A673 (cell line): Measurements from ENCODE around the gene TMEM179. TPM values are rescaled to one million over a fixed set of nuclear protein-coding genes. Genes with fewer than 3 reads are reported as not detected.

Experiments used
- BruUV-seq: library from RNA; stranded (reverse); fragments of 400-500 nt; replicated peaks from 2 replicates; lab custom pipeline; 2021; lab: Mats Ljungman, UMichigan
- CTCF ChIA-PET: fragments of 300-600 bp; sonication (Branson Sonifier 250); formaldehyde crosslinking; loops from one replicate; lab custom pipeline; 2022; ENCODE audit warnings: antibody characterized with exemption; lab: Charles Lee
- POLR2A ChIA-PET: fragments of 300-600 bp; sonication (Branson Sonifier 250); formaldehyde crosslinking; loops from one replicate; lab custom pipeline; 2022; ENCODE audit warnings: antibody characterized with exemption; ENCODE audit not compliant: low non-redundant PET; lab: Charles Lee
- DNase-seq: peaks from one replicate; pipeline ENCODE4 v3.0.0-alpha.2; 2015; ENCODE audit warnings: low spot score
- H3K27ac ChIP-seq: fragments of 200-600 bp; sonication (generic); 2 replicates; pipeline ENCODE4 v1.5.1; 2016; ENCODE audit warnings: mixed run types, low read depth, mild to moderate bottlenecking, mixed read lengths, antibody characterized with exemption, low read length; ENCODE audit not compliant: poor library complexity, severe bottlenecking
- H3K27me3 ChIP-seq: fragments of 200-600 bp; sonication (generic); replicated peaks from 2 replicates; pipeline ENCODE4 v1.6.1; 2017; ENCODE audit warnings: mixed run types, low read depth, mild to moderate bottlenecking, mixed read lengths, antibody characterized with exemption, low read length; ENCODE audit not compliant: insufficient read depth, poor library complexity
- H3K36me3 ChIP-seq: fragments of 200-600 bp; sonication (generic); 2 replicates; pipeline ENCODE4 v1.6.1; 2016; ENCODE audit warnings: mixed run types, mild to moderate bottlenecking, mixed read lengths, antibody characterized with exemption, low read length; ENCODE audit not compliant: insufficient read depth, poor library complexity, severe bottlenecking
- H3K4me1 ChIP-seq: fragments of 200-600 bp; sonication (generic); 2 replicates; pipeline ENCODE4 v1.6.1; 2017; ENCODE audit warnings: mixed run types, mild to moderate bottlenecking, mixed read lengths, antibody characterized with exemption, low read length; ENCODE audit not compliant: insufficient read depth, poor library complexity, severe bottlenecking
- H3K4me3 ChIP-seq: fragments of 200-600 bp; sonication (generic); 2 replicates; pipeline ENCODE4 v1.5.1; 2016; ENCODE audit warnings: low read depth, mixed run types, mild to moderate bottlenecking, mixed read lengths, low read length; ENCODE audit not compliant: poor library complexity, severe bottlenecking
- H3K9me3 ChIP-seq: fragments of 200-600 bp; sonication (generic); 2 replicates; pipeline ENCODE4 v1.6.1; 2016; ENCODE audit warnings: mixed run types, low read depth, mild to moderate bottlenecking, mixed read lengths, antibody characterized with exemption, low read length; ENCODE audit not compliant: poor library complexity, severe bottlenecking
- CTCF ChIP-seq: fragments of 300-800, 200-600 bp; sonication (generic); conservative IDR thresholded peaks from 2 replicates; pipeline ENCODE4 v1.5.1; 2017; ENCODE audit warnings: low read depth, mild to moderate bottlenecking, antibody characterized with exemption, low read length, moderate library complexity, mixed read lengths
- EZH2 ChIP-seq: fragments of 200-600 bp; sonication (generic); IDR thresholded peaks from 2 replicates; pipeline ENCODE4 v1.6.1; 2017; ENCODE audit warnings: borderline replicate concordance, low read depth, mild to moderate bottlenecking, mixed read lengths, antibody characterized with exemption, low read length; ENCODE audit not compliant: poor library complexity, severe bottlenecking
- intact Hi-C: fragments of 100-400 bp; cut with micrococcal nuclease; formaldehyde crosslinking; loops from one replicate; pipeline ENCODE4 v1.10.0; 2022; ENCODE audit not compliant: unreplicated experiment
- total RNA-seq: library from RNA; stranded (reverse); gene quantifications from 2 replicates; pipeline ENCODE4 v1.2.3, GENCODE V29; 2021

TMEM179 gene
- total RNA-seq, 1 experiment from 2014 or later: 0.58 TPM

- CTCF ChIA-PET: interaction anchor here (0.6 kb wide), 1 partner anchor 19 kb away, joined by 4 read pairs; no protein-coding TSS in a partner anchor
These were observed 39.6 kb upstream of the TMEM179 start for GRCh38 chr14:104644091-104644635.

GRCh38 chr14:104643306-104643705, 38.7 kb upstream of the TMEM179 start:
- no peaks in the 10 kb centered on the region for H3K9me3 ChIP-seq
- no peaks in the 10 kb centered on the region for H3K36me3 ChIP-seq
- no peak overlapping the region for H3K27ac ChIP-seq
- no peaks in the 10 kb centered on the region for H3K27me3 ChIP-seq
- H3K4me3 ChIP-seq: no peak overlapping the region
- peaks cover 15% of the 10 kb centered on the region for H3K4me1 ChIP-seq
- no TSS peak for BruUV-seq
- ChIA-PET POLR2A (interaction anchor here (0.6 kb wide), 1 partner anchor 39 kb away, joined by 3 read pairs; the partner anchor contains the start of gene TMEM179), CTCF (no interaction called here)
- no peak for TF ChIP-seq CTCF
- TF ChIP-seq EZH2: no peak
- intact Hi-C loops: loop anchor here (5.0 kb wide), 2 partner anchors 506 to 551 kb away; partner anchors contain the start of gene KIF26A
- DNase-seq: no peak

More at GRCh38 chr14:104644091-104644635, 39.6 kb upstream of the TMEM179 start:
- Histone ChIP-seq H3K9me3 (no peaks in the 10 kb centered on the region), H3K27ac (no peak overlapping the region), H3K4me1 (peaks cover 11% of the 10 kb centered on the region), H3K4me3 (no peak overlapping the region), H3K36me3 (no peaks in the 10 kb centered on the region), H3K27me3 (no peaks in the 10 kb centered on the region)
- POLR2A ChIA-PET: no interaction called here
- no peak for DNase-seq
- TF ChIP-seq CTCF: no peak
- TF ChIP-seq EZH2: no peak
- intact Hi-C loops: loop anchor here (5.0 kb wide), 2 partner anchors 507 to 552 kb away; partner anchors contain the start of gene KIF26A
- BruUV-seq: no TSS peak

- no peak for DNase-seq
- Histone ChIP-seq H3K4me1 (peaks cover 15% of the 10 kb centered on the region), H3K27me3 (no peaks in the 10 kb centered on the region), H3K27ac (no peak overlapping the region), H3K9me3 (no peaks in the 10 kb centered on the region), H3K36me3 (no peaks in the 10 kb centered on the region), H3K4me3 (no peak overlapping the region)
- intact Hi-C loops: loop anchor here (5.0 kb wide), 2 partner anchors 505 to 550 kb away; partner anchors contain the start of gene KIF26A
- TF ChIP-seq EZH2: no peak
- no peak for TF ChIP-seq CTCF
- CTCF ChIA-PET: no interaction called here
- no TSS peak for BruUV-seq
- POLR2A ChIA-PET: no interaction called here
These were observed 37.9 kb upstream of the TMEM179 start for GRCh38 chr14:104642540-104642868.
